HG02588 (cell line): ENCODE measurements around the gene ENDOG.
"Not testable (repeated sequence)": the region's sequence is repeated elsewhere in the genome, so short reads cannot be mapped to it uniquely, and the experiment has no call there.

Experiments
- ATAC-seq: cut with Tn5 transposase; IDR thresholded peaks from one replicate; pipeline ENCODE4 v1.9.1; 2021; ENCODE audit warnings: mild to moderate bottlenecking, moderate library complexity; ENCODE audit not compliant: unreplicated experiment

The ENDOG gene

GRCh38 chr9:128828267-128828666, 10.0 kb downstream of the ENDOG start:
- ATAC-seq = no peak

DNA sequence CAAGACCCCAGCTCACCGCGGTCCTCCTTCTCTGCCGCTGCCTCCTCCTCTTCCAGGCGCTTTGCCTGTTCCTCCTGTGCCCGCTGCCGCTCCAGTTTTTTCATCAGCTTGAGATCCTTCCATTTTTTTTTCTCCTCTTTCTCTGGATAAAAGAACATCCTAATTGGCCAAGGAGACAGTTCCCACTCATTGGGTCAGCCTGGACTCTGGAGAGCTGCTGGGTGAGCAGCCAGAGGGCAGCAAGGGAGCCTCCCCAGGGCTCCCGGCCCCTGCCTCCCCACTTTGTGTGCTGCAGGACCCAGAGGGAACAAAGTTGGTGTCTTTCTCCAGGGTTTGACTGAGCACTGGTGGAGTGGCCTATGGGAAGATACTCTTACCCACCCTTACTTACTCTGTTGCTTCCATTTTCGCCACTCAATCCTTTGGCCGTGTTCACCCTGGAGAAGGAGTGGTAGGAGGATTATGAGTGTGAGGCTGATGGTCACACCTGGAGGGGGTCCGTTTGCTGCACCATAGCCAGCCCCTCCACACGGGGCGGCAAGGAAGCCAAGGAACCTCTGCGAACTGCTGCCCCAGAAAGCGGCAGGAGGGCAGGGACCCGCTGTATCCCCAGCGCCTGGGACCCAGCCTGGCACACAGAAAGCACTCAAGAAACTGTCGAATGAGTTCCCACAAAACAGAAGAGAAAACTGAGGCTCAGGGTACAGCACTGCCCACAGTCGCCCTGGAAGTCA, 10.6 kb downstream of the ENDOG start:
- no peak for ATAC-seq

- ATAC-seq = peak; percentile 93
Observed at GRCh38 chr9:128829477-128830251, 11.4 kb downstream of the ENDOG start, which contains the start of gene SPOUT1. Gene SPOUT1, minus strand, starts transcription at chr9:128829794. Its CDS starts 14 bp downstream, at chr9:128829780.

GRCh38 chr9:128833696-128834095, 15.4 kb downstream of the ENDOG start:
- no peak for ATAC-seq

DNA sequence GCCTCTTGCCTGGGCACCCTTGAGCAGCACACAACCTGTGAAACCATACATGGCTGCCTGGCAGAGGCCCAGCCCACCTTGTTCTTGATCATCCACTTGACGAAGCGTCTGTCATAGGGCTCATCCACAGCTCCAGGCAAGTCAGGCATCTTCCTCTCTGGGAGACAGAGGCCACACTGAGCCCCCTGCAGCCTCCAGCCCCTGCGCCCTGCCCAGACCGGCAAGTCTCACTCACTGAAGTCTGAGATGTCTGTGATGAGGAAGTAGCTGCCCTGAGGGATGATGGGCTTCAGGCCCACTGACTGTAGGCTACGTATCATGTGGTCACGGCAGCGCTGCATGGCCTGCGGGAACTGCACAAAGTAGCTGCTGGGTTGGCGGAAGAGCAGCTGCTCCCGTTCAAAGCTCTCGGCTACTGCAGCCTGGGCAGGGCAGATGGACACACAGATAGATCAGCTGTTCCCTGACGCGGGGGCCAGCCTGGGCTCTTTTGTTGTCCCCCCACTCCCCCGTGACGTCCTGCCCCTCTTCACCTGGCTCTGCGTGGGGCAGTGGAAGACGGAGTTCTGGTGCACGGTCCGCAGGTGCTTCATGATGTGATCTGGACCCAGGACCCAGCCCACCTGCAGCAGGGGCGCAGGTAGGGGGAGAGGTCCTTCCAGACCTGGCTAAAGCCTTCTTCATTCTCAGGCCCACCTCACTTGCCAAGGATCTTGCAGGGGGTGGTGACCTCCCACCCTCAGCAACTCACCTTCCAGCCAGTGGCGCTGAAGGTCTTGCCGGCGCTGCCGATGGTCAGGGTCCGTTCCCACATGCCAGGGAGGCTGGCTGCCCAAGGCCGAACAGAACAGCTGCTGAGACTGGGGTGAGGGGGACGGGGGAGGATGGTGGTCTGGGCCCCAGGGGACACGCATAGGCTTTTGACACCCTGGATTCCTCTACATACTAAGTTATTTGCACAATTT, 17.2 kb downstream of the ENDOG start:
- ATAC-seq = no peak

- ATAC-seq = no peak
Observed at GRCh38 chr9:128836509-128837145, 18.3 kb downstream of the ENDOG start.

DNA sequence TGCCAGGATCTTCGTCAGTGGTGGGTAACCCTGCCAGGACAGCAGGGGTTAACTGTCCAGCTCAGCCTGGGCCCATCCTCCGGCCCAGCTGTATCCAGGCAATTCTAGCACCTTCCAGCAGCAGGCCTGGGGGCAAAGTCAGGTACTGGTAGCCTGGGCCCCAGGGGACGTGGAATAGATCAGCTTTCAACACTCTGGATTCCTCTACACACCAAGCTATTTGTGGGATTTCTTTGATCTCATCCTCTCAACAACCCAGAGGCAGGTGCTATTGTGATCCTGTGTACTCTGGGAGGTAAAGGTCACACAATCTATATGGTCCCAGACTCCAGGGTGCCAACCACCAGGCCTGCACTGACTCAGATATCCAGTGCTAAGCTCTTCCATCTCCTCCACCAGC, 20.0 kb downstream of the ENDOG start:
- ATAC-seq = no peak

- no peak for ATAC-seq
Observed at GRCh38 chr9:128840524-128840923, 22.2 kb downstream of the ENDOG start.

GRCh38 chr9:128841694-128842492, 23.6 kb downstream of the ENDOG start:
- ATAC-seq = no peak

DNA sequence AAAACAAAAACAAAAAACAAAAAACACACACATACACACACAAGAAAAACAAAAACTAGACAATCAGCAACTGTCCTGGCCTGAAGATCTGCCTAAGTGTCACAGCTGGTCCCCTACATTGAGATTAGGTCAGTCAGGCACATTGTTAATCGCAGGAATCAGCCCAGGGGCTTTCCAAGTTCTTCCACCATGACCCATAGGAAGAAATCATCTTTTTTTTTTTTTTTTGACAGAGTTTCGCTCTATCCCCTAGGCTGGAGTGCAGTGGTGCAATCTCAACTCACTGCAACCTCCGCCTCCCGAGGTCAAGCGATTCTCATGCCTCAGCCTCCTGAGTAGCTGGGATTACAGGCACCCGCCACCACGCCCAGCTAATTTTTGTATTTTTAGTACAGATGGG, 24.9 kb downstream of the ENDOG start:
- ATAC-seq = not testable (repeated sequence)

DNA sequence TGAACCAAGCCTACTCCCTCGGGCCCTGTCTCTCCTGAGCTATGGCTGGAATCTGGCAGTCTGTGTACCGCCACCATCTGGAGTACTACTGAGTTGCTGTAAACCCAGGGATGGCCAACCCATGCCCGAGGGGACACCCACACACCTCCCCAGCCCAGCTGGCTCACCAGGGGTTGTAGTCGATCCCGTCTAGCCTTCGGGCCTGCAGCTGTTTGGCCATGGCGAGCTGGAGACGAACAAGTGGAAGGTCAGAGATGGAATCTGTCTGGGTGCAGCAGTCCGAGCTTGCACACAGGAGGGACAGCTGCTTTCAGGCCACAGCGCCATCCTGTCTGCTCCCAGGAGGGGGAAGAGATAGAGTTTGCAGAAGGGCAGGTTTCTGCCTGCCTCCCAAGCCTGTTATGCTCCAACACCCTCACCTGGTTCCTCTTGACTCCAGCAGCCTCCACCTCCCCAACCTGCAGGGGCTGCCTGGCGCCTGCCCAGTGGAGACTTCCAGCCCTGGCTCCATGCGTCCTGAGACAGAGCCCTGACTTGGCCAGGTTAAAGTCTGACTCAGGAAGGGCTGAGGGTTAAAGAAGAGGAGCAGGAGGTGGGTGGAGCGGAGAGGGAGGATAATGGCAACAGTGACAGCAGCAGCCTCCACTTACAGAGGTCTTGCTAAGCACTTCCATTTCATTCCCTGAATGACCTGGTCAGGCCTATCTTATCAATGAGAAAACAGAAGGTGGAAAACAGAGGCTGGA, 27.1 kb downstream of the ENDOG start:
- ATAC-seq = no peak

GRCh38 chr9:128846680-128847030, 28.4 kb downstream of the ENDOG start:
- ATAC-seq = no peak

- no peak for ATAC-seq
Observed at GRCh38 chr9:128847803-128848202, 29.5 kb downstream of the ENDOG start.

DNA sequence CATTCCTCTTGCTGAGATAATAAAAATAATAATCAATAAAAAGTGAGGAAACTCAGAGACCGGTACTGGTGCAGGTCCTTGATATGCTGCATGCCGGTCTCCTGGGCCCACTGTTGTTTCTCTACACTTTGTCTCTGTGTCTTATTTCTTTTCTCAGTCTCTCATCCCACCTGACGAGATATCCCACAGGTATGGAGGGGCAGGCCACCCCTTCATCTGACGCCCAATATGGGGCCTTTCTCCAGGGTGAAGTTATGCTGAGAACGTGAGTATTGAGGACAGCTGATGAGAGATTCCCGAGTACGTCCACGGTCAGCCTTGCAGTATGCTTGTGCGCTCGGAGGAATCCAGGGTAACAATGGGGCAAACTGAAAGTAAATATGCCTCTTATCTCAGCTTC, 32.7 kb downstream of the ENDOG start:
- not testable (repeated sequence) for ATAC-seq

DNA sequence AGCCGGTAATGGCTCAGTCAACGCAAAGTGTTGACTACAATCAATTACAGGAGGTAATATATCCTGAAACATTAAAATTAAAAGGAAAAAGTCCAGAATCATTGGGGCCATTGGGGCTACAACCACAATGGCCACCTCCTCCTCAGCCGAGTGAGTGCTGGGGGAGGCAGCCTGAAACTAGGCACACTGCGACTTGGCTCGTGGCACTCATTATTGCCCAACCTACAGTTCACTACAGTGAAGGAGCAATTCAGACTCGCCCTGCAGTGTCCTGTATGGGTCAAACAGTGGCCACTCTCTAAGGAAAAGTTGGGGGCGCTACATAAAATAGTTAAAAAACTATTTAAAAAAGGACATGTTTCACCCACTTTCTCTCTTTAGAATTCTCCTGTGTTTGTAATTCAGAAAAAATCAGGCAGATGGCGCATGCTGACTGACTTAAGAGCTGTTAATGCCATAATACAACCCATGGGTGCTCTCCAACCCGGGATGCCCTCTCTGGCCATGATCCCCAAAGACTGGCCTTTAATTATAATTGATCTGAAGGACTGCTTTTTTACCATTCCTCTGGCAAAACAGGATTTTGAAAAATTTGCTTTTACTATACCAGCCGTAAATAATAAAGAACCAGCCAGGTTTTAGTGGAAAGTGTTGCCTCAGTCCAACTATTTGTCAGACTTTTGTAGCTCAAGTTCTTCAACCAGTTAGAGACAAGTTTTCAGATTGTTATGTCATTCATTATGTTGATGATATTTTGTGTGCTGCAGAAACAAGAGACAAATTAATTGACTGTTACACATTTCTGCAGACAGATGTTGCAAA, 33.7 kb downstream of the ENDOG start:
- not testable (repeated sequence) for ATAC-seq

DNA sequence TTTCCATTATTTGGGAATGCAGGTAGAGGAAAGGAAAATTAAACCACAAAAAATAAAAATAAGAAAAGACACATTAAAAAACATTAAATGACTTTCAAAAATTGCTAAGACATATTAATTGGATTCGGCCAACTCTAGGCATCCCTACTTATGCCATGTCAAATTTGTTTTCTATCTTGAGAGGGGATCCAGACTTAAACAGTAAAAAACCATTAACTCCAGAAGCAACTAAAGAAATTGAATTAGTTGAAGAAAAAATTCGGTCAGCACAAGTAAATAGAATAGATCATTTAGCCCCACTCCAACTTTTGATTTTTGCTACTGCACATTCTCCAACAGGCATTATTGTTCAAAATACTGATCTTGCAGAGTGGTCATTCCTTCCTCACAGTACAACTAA, 34.3 kb downstream of the ENDOG start:
- ATAC-seq = not testable (repeated sequence)

DNA sequence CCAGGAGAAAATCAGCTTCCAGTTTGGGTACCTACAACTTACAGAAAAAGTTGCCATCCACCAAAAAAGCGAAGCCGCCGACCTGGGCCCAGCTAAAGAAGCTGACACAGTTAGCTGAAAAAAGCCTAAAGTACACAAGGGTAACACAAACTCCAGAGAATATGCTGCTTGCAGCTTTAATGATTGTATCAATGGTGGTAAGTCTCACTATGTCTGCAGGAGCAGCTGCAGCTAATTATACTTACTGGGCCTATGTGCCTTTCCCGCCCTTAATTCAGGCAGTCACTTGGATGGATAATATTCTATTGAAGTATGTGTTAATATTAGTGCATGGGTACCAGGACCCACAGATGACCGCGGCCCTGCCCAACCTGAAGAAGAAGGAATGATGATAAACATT, 36.2 kb downstream of the ENDOG start:
- ATAC-seq = not testable (repeated sequence)

GRCh38 chr9:128858476-128858875, 40.2 kb downstream of the ENDOG start:
- ATAC-seq = not testable (repeated sequence)
